IMR-90 (cell line): Measurements from ENCODE around the gene KCTD8. TPM values are rescaled to one million over a fixed set of nuclear protein-coding genes. Genes with fewer than 3 reads are reported as not detected.

ENCODE experiments used
- ATAC-seq: fragments of 200-7000 bp; cut with Tn5 transposase; 2 replicates; pipeline ENCODE4 v1.9.1; 2020; ENCODE audit warnings: low read depth, mild to moderate bottlenecking, moderate library complexity
- BruUV-seq: library from RNA; stranded (reverse); fragments of 400-500 nt; replicated peaks from 2 replicates; lab custom pipeline; 2021; lab: Mats Ljungman, UMichigan
- CTCF ChIA-PET: fragments of 300-600 bp; formaldehyde crosslinking; extraction: SDS; loops from one replicate; lab custom pipeline; 2021; ENCODE audit warnings: antibody characterized with exemption; lab: Yijun Ruan, JAX
- POLR2A ChIA-PET: fragments of 300-600 bp; sonication (Branson Sonifier 250); formaldehyde crosslinking; loops from one replicate; lab custom pipeline; 2022; ENCODE audit warnings: antibody characterized with exemption; ENCODE audit not compliant: unreplicated experiment; lab: Charles Lee
- DNase-seq: peaks from one replicate; pipeline ENCODE4 v3.0.0; 2013
- H2AFZ ChIP-seq: replicated peaks from 2 replicates; pipeline ENCODE3; 2013; ENCODE audit warnings: low read length, mild to moderate bottlenecking; ENCODE audit not compliant: poor library complexity
- H2AK5ac ChIP-seq: 2 replicates; pipeline ENCODE4 v1.6.1; 2013; ENCODE audit warnings: low read depth, low read length, inconsistent platforms
- H2AK9ac ChIP-seq: replicated peaks from 2 replicates; pipeline ENCODE3; 2013; ENCODE audit warnings: mild to moderate bottlenecking, low read depth, low read length, moderate library complexity; ENCODE audit not compliant: poor library complexity
- H2BK120ac ChIP-seq: 2 replicates; pipeline ENCODE4 v1.6.1; 2013; ENCODE audit warnings: low read depth, low read length, inconsistent platforms
- H2BK15ac ChIP-seq: 3 replicates; pipeline ENCODE4 v1.6.1; 2013; ENCODE audit warnings: low read depth, low read length, inconsistent platforms
- H2BK20ac ChIP-seq: 2 replicates; pipeline ENCODE4 v1.6.1; 2013; ENCODE audit warnings: low read depth, mild to moderate bottlenecking, inconsistent platforms, low read length, moderate library complexity
- H2BK5ac ChIP-seq: 2 replicates; pipeline ENCODE4 v1.6.1; 2013; ENCODE audit warnings: mild to moderate bottlenecking, low read depth, low read length, inconsistent platforms; ENCODE audit not compliant: poor library complexity, severe bottlenecking
- H3K14ac ChIP-seq: replicated peaks from 2 replicates; pipeline ENCODE4 v1.6.1; 2013; ENCODE audit warnings: low read depth, low read length, inconsistent platforms
- H3K18ac ChIP-seq: 2 replicates; pipeline ENCODE4 v1.6.1; 2013; ENCODE audit warnings: low read depth, low read length, control low read depth
- H3K23ac ChIP-seq: 2 replicates; pipeline ENCODE4 v1.6.1; 2013; ENCODE audit warnings: low read depth, low read length, inconsistent platforms
- H3K27ac ChIP-seq: 2 replicates; pipeline ENCODE4 v1.5.1; 2013; ENCODE audit warnings: mild to moderate bottlenecking, control low read depth, low read length; ENCODE audit not compliant: insufficient read depth
- H3K27me3 ChIP-seq: 2 replicates; pipeline ENCODE4 v1.6.1; 2013; ENCODE audit warnings: low read length; ENCODE audit not compliant: control insufficient read depth, insufficient read depth
- H3K36me3 ChIP-seq: 2 replicates; pipeline ENCODE4 v1.6.1; 2013; ENCODE audit warnings: low read length, mixed read lengths; ENCODE audit not compliant: control insufficient read depth, insufficient read depth
- H3K4ac ChIP-seq: 2 replicates; pipeline ENCODE4 v1.6.1; 2013; ENCODE audit warnings: low read depth, low read length, inconsistent platforms
- H3K4me1 ChIP-seq: 2 replicates; pipeline ENCODE4 v1.6.1; 2013; ENCODE audit warnings: low read length, mixed read lengths; ENCODE audit not compliant: control insufficient read depth, insufficient read depth
- H3K4me2 ChIP-seq: 2 replicates; pipeline ENCODE4 v1.6.1; 2013; ENCODE audit warnings: low read depth, mild to moderate bottlenecking, control low read depth, low read length, moderate library complexity
- H3K4me3 ChIP-seq: 2 replicates; pipeline ENCODE4 v1.5.1; 2013; ENCODE audit warnings: low read depth, mild to moderate bottlenecking, control low read depth, low read length, moderate library complexity; ENCODE audit not compliant: insufficient read depth
- H3K56ac ChIP-seq: 2 replicates; pipeline ENCODE4 v1.6.1; 2013; ENCODE audit warnings: low read length, inconsistent platforms; ENCODE audit not compliant: insufficient read depth; ENCODE audit errors: extremely low read depth
- H3K79me1 ChIP-seq, 2 experiments: 2 replicates each; pipeline ENCODE4 v1.6.1; 2013; ENCODE audit warnings: low read length in 2 of 2, inconsistent platforms in 1 of 2, low read depth in 1 of 2
- H3K9ac ChIP-seq: 2 replicates; pipeline ENCODE4 v1.6.1; 2013; ENCODE audit warnings: low read depth, low read length, control low read depth
- H3K9me1 ChIP-seq: 2 replicates; pipeline ENCODE4 v1.6.1; 2013; ENCODE audit warnings: low read length, inconsistent platforms; ENCODE audit not compliant: insufficient read depth
- H3K9me3 ChIP-seq: 2 replicates; pipeline ENCODE4 v1.6.1; 2013; ENCODE audit warnings: low read length; ENCODE audit not compliant: control insufficient read depth, insufficient read depth
- H4K20me1 ChIP-seq: 2 replicates; pipeline ENCODE4 v1.6.1; 2013; ENCODE audit warnings: low read length, inconsistent platforms; ENCODE audit not compliant: insufficient read depth
- H4K5ac ChIP-seq: 2 replicates; pipeline ENCODE4 v1.6.1; 2013; ENCODE audit warnings: mild to moderate bottlenecking, low read depth, low read length, control low read depth
- H4K8ac ChIP-seq, 2 experiments: 2 replicates each; pipeline ENCODE4 v1.6.1; 2013; ENCODE audit warnings: low read depth in 2 of 2, low read length in 2 of 2, control low read depth in 1 of 2, inconsistent platforms in 1 of 2
- H4K91ac ChIP-seq: 2 replicates; pipeline ENCODE4 v1.6.1; 2013; ENCODE audit warnings: low read depth, low read length, inconsistent platforms; ENCODE audit not compliant: insufficient read depth
- CHD1 ChIP-seq: IDR thresholded peaks from 2 replicates; pipeline ENCODE4 v1.6.1; 2012; ENCODE audit warnings: low read depth, low read length, improper control_type of control experiment
- MAFK ChIP-seq: IDR thresholded peaks from 2 replicates; pipeline ENCODE4 v1.6.1; 2012; ENCODE audit warnings: low read depth, low read length, improper control_type of control experiment
- POLR2A ChIP-seq: IDR thresholded peaks from 2 replicates; pipeline ENCODE4 v1.6.1; 2012; ENCODE audit warnings: mild to moderate bottlenecking, low read depth, low read length
- WGBS, 2 experiments: methylation state at CpG; one replicate each; pipeline versions ENCODE4 v1.1.5 to v1.1.7; 2013; ENCODE audit warnings: missing lambda C conversion rate in 2 of 2; ENCODE audit not compliant: insufficient read length in 1 of 2; ENCODE audit errors: extremely low coverage in 2 of 2; 5-methylcytosine and 5-hydroxymethylcytosine counted together
- dilution Hi-C: fragments of 300-500 bp; cut with HindIII; formaldehyde crosslinking; loops from one replicate; pipeline ENCODE4 v1.14.3; 2018; ENCODE audit warnings: low sequenced_read_pairs; ENCODE audit not compliant: unreplicated experiment
- in situ Hi-C: fragments of 300-500 bp; cut with MboI; formaldehyde crosslinking; loops from 3 replicates; pipeline ENCODE4 v1.14.3; 2019; ENCODE audit warnings: low sequenced_read_pairs, inconsistent platforms, mixed read lengths
- intact Hi-C: fragments of 100-400 bp; cut with micrococcal nuclease; formaldehyde crosslinking; loops from 2 replicates; pipeline ENCODE4 v1.10.0; 2022
- polyA plus RNA-seq, 3 experiments: library from polyadenylated mRNA; depleted of rRNA; stranded (reverse); fragments of >200 nt; gene quantifications; 2 replicates each; pipeline ENCODE4 v1.2.3, GENCODE V29; 2012; ENCODE audit warnings: low replicate concordance in 1 of 3
- total RNA-seq: library from RNA; depleted of rRNA; stranded (reverse); fragments of >200 nt; gene quantifications from 2 replicates; pipeline ENCODE4 v1.2.3, GENCODE V29; 2012

KCTD8 gene
- total and polyA plus RNA-seq, 2 of the 4 experiments (the other 2 are of a cell fraction) = 0.03 TPM; not detected in 1

DNA sequence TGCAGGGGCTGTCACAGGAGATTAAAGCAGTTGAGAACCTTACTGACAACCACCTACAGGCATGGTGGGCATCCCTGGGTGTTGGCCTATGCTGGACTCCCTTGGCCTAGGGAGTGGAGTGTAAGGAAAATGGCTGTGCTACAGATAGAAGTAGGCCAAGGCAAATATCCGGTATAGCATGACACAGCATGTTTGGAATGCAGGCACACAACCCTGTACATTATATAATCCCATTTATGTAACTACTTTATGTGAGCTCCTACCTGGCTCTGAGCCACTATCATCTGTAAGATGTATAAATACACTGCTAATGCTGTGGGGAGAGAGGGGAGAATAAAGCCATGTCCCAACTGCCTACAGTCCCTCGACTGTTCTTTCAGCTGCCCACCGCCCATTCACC, 38.7 kb upstream of the KCTD8 start:
- no TSS peak for BruUV-seq
- Histone ChIP-seq H2BK15ac (no peak overlapping the region), H2AFZ (no peak overlapping the region), H3K18ac (no peak overlapping the region), H4K5ac (no peak overlapping the region), H3K23ac (no peak overlapping the region), H3K79me1 (no peaks in the 10 kb centered on the region), H3K36me3 (no peaks in the 10 kb centered on the region), H2BK20ac (no peak overlapping the region), H3K4me3 (no peak overlapping the region), H3K27ac (no peak overlapping the region), H2BK5ac (no peak overlapping the region), H3K27me3 (no peaks in the 10 kb centered on the region), H3K56ac (no peak overlapping the region), H3K4me2 (no peak overlapping the region), H3K4ac (no peak overlapping the region), H4K8ac (no peak overlapping the region), H2BK120ac (no peak overlapping the region), H3K4me1 (no peaks in the 10 kb centered on the region), H3K9ac (no peak overlapping the region), H3K9me1 (no peaks in the 10 kb centered on the region), H4K91ac (no peak overlapping the region), H3K9me3 (peaks cover 5% of the 10 kb centered on the region), H3K14ac (no peak overlapping the region), H2AK9ac (no peak overlapping the region), H4K20me1 (no peaks in the 10 kb centered on the region), H2AK5ac (no peak overlapping the region)
- TF ChIP-seq CHD1 (no peak), MAFK (no peak), POLR2A (no peak)
- ATAC-seq = no peak
- in situ Hi-C loops = no loop called here
- intact Hi-C loops = no loop called here
- dilution Hi-C loops = no loop called here
- ChIA-PET POLR2A (no interaction called here), CTCF (no interaction called here)
- no peak for DNase-seq
- WGBS, 2 experiments = no CpG with 5 or more reads among the region's 3 CpGs
